ENCODE results near the gene CACUL1.

CACUL1 gene

DNA sequence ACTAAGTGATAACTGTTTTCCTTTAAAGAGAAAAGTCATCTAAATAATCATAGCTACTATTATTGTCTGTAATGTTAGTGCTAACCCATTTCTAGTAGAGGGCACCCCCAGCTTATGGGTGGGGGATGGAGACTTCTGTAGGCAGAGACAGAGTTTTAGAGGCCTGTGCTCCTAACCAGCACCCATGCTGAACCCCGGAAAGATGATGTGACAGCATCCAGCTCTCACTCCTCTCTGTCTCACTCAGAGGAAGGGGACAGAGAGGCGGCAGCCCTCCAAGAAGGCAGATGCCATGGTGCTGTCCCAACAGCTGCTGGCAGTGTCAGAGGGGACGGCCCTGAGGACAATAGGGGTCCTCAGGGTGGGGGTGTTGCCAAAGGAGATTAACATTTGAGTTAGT lies 84.9 kb downstream of the CACUL1 start:
- in situ Hi-C loops (cut with MboI; ENCODE audit: low sequenced_read_pairs, unreplicated experiment): no loop called here
- TF ChIP-seq, protein P1, sequence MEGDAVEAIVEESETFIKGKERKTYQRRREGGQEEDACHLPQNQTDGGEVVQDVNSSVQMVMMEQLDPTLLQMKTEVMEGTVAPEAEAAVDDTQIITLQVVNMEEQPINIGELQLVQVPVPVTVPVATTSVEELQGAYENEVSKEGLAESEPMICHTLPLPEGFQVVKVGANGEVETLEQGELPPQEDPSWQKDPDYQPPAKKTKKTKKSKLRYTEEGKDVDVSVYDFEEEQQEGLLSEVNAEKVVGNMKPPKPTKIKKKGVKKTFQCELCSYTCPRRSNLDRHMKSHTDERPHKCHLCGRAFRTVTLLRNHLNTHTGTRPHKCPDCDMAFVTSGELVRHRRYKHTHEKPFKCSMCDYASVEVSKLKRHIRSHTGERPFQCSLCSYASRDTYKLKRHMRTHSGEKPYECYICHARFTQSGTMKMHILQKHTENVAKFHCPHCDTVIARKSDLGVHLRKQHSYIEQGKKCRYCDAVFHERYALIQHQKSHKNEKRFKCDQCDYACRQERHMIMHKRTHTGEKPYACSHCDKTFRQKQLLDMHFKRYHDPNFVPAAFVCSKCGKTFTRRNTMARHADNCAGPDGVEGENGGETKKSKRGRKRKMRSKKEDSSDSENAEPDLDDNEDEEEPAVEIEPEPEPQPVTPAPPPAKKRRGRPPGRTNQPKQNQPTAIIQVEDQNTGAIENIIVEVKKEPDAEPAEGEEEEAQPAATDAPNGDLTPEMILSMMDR (IDR thresholded peaks at IDR 0.05; ENCODE audit: borderline replicate concordance, control extremely low read depth, extremely low read depth, insufficient read depth, missing control alignments): no peak
- DNase-seq (ENCODE audit: low spot score): no peak

DNA sequence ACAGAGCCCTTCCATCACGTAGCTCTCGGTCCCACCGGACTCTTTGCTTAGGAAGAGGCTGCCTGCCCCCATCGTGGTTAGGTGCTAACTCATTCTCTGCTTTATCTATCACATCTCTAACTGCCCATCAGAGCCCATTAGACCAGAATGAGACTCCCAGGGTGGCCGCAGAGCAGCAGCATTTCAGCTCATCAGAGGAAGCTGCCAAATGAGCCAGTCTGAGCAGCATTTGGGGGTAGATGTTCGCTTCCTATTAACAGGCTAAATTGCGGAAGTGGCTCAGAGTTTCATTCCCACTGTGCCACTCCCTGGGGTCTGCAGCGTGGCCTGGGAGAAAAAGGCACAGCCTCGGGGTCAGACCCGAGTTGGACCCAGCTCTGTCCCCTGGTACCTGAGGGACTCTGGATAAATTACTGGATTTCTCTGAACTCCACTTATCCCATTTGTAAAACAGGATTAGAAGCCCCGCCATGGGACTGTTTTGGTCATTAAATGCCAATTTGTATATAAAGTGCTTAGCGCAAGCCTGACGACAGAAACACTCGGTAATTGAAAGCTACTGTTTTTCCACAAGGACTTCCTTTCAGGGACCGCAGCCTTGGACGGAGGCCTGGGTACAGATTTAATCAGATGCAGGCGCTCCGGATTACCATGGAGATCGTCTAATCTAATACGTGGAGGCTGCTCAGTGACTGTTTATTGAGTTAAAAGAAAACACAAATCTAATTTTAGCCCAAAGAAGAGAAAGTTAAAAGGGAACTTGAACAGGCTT lies 85.6 kb downstream of the CACUL1 start:
- DNase-seq (ENCODE audit: low spot score): no peak
- TF ChIP-seq, protein P1 (IDR thresholded peaks at IDR 0.05; ENCODE audit: borderline replicate concordance, control extremely low read depth, extremely low read depth, insufficient read depth, missing control alignments): no peak
- in situ Hi-C loops (cut with MboI; ENCODE audit: low sequenced_read_pairs, unreplicated experiment): no loop called here

DNA sequence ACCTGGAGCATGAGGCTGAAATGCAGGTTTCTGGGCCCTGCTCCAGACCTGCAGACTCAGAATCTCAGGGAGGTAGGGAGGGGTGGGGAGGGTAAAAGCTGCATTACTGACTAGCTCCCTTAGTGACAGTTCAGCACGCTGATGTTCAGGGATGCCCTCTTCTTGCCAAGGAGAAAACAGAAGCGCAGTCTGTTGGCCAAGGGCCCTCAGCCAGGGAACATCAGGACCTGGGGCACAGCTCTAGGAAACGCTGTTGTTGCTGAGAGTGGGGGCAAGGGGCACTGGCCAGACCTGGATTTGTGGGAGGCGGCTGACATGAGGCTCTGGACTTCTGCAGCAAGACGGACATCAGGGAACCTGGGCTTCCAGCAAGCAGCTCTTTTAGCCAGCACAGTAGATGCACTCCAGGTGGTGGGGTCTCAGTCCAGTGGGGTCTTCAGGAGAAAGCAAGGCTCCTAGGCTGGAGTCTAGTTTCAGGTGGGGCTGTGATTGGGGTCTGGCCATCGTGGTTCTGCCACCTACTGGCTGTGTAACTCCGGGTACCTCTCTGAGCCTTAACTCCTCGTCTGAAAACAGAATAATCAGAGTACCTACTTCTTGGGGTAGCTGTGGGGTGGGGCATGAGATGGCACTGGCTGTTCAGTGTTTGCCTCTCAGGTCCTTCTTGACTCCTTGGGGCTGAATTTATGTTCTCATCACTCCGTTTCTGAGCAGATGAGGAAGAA lies 86.4 kb downstream of the CACUL1 start:
- TF ChIP-seq, protein P1 (IDR thresholded peaks at IDR 0.05; ENCODE audit: borderline replicate concordance, control extremely low read depth, extremely low read depth, insufficient read depth, missing control alignments): no peak
- DNase-seq (ENCODE audit: low spot score): no peak
- in situ Hi-C loops (cut with MboI; ENCODE audit: low sequenced_read_pairs, unreplicated experiment): no loop called here

DNA sequence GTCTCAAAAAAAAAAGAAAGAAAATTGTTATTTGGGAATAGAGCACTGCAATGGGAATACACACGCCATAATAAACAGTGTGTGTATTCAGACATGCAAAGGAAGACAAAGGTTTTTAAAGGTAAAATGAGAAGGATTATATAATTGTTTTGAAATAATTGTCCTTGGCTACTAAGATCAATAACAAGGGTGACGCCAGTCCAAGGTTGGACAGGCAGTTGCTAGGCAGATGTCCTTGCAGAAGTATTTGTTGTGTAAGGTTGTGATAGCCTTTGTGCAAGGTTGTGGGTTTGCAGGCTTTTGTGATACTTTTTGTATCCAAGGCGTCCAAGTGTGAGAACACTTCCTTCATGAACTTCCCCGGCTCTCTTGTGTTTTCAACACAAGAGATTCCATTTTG lies 87.0 kb downstream of the CACUL1 start:
- TF ChIP-seq, protein P1 (IDR thresholded peaks at IDR 0.05; ENCODE audit: borderline replicate concordance, control extremely low read depth, extremely low read depth, insufficient read depth, missing control alignments): no peak
- no peak for DNase-seq (ENCODE audit: low spot score)
- in situ Hi-C loops (cut with MboI; ENCODE audit: low sequenced_read_pairs, unreplicated experiment): no loop called here

DNA sequence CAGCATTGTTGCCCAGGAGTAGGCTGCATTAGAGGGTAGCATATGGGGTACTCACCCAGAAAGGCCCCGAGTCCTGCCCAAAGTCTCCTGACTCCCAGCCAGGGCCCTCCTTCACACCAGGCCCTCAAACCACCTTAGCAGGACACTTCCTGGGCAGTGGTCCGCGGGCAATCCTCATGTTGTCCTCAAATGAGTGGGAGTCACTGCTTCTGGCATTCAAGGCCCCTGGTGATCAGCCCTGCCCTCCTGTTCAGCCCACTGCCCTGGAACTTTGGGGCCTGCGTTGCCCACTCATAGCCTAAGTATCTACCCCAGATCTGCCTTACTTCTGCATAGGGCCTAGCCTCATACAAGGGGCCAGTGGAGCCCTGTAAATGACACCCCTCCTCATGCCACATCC lies 88.4 kb downstream of the CACUL1 start:
- DNase-seq (ENCODE audit: low spot score): no peak
- TF ChIP-seq, protein P1 (IDR thresholded peaks at IDR 0.05; ENCODE audit: borderline replicate concordance, control extremely low read depth, extremely low read depth, insufficient read depth, missing control alignments): no peak
- in situ Hi-C loops (cut with MboI; ENCODE audit: low sequenced_read_pairs, unreplicated experiment): no loop called here

DNA sequence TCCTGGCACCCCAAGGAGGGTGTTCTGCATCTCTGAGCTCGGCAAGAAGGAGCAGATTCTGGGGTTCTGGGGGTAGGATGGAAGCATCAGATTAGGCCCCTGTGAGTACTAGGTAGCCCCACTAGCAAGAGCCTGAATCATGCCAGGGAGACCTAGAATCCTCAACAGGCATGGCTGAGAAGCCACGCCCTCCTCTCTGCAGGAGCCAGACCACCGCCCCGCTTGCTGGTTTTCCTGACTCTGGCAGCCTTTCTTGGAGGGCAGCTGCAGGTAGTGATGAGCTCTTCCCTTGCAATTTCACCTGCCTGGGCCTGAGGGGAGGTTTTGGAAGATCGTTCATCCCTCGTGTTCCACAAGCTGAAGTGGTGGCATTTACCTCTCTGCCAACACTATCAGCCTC lies 90.4 kb downstream of the CACUL1 start:
- in situ Hi-C loops (cut with MboI; ENCODE audit: low sequenced_read_pairs, unreplicated experiment): no loop called here
- TF ChIP-seq, protein P1 (IDR thresholded peaks at IDR 0.05; ENCODE audit: borderline replicate concordance, control extremely low read depth, extremely low read depth, insufficient read depth, missing control alignments): no peak
- no peak for DNase-seq (ENCODE audit: low spot score)

Measured in GM13976 (cell line).